ENCODE data around the gene PTPN11. TPM values are rescaled to one million over a fixed set of nuclear protein-coding genes. Genes with fewer than 3 reads are reported as not detected.

The PTPN11 gene
- total and polyA plus RNA-seq, 2 of the 8 experiments (the other 6 are each of a cell fraction or from before 2014, with no cell fraction given) = 28.3 to 133 TPM

DNA sequence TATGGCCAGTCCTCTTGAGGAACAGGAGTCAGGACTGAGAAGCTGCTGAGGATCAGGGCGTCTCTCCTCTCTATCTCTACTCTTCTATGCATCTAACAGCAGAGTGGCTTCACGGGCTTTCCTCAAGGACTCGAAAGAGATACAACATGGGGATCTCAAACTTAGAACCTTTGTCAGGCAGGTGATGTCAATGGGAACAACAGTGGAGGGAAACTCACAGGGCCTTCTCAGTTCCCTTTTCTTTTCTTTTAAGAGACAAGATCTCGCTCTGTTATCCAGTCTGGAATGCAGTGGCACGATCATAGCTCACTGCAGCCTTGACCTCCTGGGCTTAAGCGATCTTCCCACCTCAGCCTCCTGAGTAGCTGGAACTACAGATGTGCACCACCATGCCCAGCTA lies 127.6 kb downstream of the PTPN11 start:
- no peak overlapping the region for H3K14ac ChIP-seq (ENCODE audit: insufficient read length)
- H4K5ac ChIP-seq (ENCODE audit: insufficient read length, low read depth, low read length) = no peak overlapping the region
- 82% methylated on average over 6 of the region's 6 CpGs; no CpG with 5 or more reads in 1 of the 2 experiments for WGBS, 2 experiments (ENCODE audit: extremely low coverage in 1 of 2, insufficient coverage in 1 of 2, insufficient read length in 1 of 2, insufficient replicate concordance in 2 of 2, low coverage in 1 of 2, low lambda C conversion rate in 2 of 2, missing lambda C conversion rate in 1 of 2)
- DNase-seq (ENCODE audit: low read depth in 1 of 2, low spot score in 2 of 2) (no peak), FAIRE-seq (no peak)
- no peak overlapping the region for H2BK12ac ChIP-seq (ENCODE audit: low read depth, low read length)
- no peak overlapping the region for H2AK5ac ChIP-seq (ENCODE audit: low read depth, low read length)
- H3K23ac ChIP-seq (ENCODE audit: insufficient read length) = no peak overlapping the region
- H3K23me2 ChIP-seq (ENCODE audit: low read depth, low read length) = no peaks in the 10 kb centered on the region
- CTCF ChIA-PET (ENCODE audit: partially characterized antibody) = interaction anchor here (0.7 kb wide), 1 partner anchor 93 kb away, joined by 3 read pairs; no protein-coding TSS in a partner anchor
- no peaks in the 10 kb centered on the region for H3K4me1 ChIP-seq (replicated peaks in 1 of 4; ENCODE audit: control insufficient read depth in 3 of 4, insufficient read depth in 4 of 4, low read length in 3 of 4)
- POLR2A ChIA-PET (ENCODE audit: partially characterized antibody) = interaction anchor here (1.0 kb wide), 1 partner anchor 27 kb away, joined by 4 read pairs; no protein-coding TSS in a partner anchor
- no peaks in the 10 kb centered on the region for H3K79me1 ChIP-seq (ENCODE audit: low read depth, low read length)
- H3K27me3 ChIP-seq (replicated peaks in 1 of 4; ENCODE audit: control insufficient read depth in 3 of 4, extremely low read depth in 1 of 4, insufficient read depth in 3 of 4, low read length in 3 of 4) = no peaks in the 10 kb centered on the region
- no peaks in the 10 kb centered on the region for H3K79me2 ChIP-seq (ENCODE audit: control insufficient read depth in 1 of 2, insufficient read depth in 2 of 2, low read length in 2 of 2)
- no peak overlapping the region for H2AFZ ChIP-seq (ENCODE audit: low read length)
- H4K91ac ChIP-seq (replicated peaks; ENCODE audit: insufficient read length, low read length) = no peak overlapping the region
- no peak overlapping the region for H2BK120ac ChIP-seq (replicated peaks; ENCODE audit: low read depth, low read length)
- no peaks in the 10 kb centered on the region for H3K36me3 ChIP-seq (ENCODE audit: control insufficient read depth in 2 of 4, insufficient read depth in 4 of 4, low read length in 3 of 4)
- no peak overlapping the region for H2BK15ac ChIP-seq (ENCODE audit: low read length)
- H4K20me1 ChIP-seq (replicated peaks in 1 of 2; ENCODE audit: control insufficient read depth in 1 of 2, insufficient read depth in 2 of 2, low read length in 2 of 2) = no peaks in the 10 kb centered on the region
- no peaks in the 10 kb centered on the region for H3K9me3 ChIP-seq (ENCODE audit: insufficient read depth in 2 of 2, low read depth in 1 of 2, low read length in 1 of 2)
- no peak overlapping the region for H3K27ac ChIP-seq (ENCODE audit: low read depth, low read length)
- no peak overlapping the region for H4K8ac ChIP-seq (ENCODE audit: extremely low read depth, insufficient read depth, low read length)
- no peak overlapping the region for H3K18ac ChIP-seq (ENCODE audit: extremely low read depth, low read length)
- no peak overlapping the region for H3K4me2 ChIP-seq (ENCODE audit: insufficient read depth in 1 of 2, low read depth in 2 of 2, low read length in 2 of 2)
- H3K4ac ChIP-seq (replicated peaks; ENCODE audit: insufficient read length, low read depth, low read length) = no peak overlapping the region
- H3K9ac ChIP-seq (replicated peaks in 1 of 4; ENCODE audit: extremely low read depth in 1 of 4, low read depth in 3 of 4, low read length in 3 of 4) = no peak overlapping the region
- no peak overlapping the region for H3K4me3 ChIP-seq (ENCODE audit: extremely low read depth in 1 of 4, insufficient read depth in 2 of 4, low read depth in 3 of 4, low read length in 4 of 4)
- H2BK5ac ChIP-seq (ENCODE audit: low read depth, low read length) = no peak overlapping the region
- no peak overlapping the region for H3K56ac ChIP-seq (replicated peaks; ENCODE audit: insufficient read length, low read depth, low read length)
- no peak overlapping the region for H2BK20ac ChIP-seq (ENCODE audit: low read length)
- no peak for TF ChIP-seq ASH2L (IDR thresholded peaks at IDR 0.05; ENCODE audit: low read length)
- TF ChIP-seq ZNF274 (IDR thresholded peaks at IDR 0.05; ENCODE audit: borderline replicate concordance, extremely low read depth, low read length) = no peak
- TF ChIP-seq MAFK (IDR thresholded peaks at IDR 0.05; ENCODE audit: low read depth, low read length) = no peak
- TF ChIP-seq CTBP2 (IDR thresholded peaks at IDR 0.05; ENCODE audit: borderline replicate concordance, insufficient read depth, insufficient read length, low read length) = no peak
- no peak for TF ChIP-seq SP2 (IDR thresholded peaks at IDR 0.05; ENCODE audit: low read length)
- TF ChIP-seq RAD21 (IDR thresholded peaks at IDR 0.05 in 1 of 2, conservative IDR thresholded peaks at IDR 0.05 in 1 of 2; ENCODE audit: low read depth in 2 of 2, low read length in 2 of 2) = no peak
- TF ChIP-seq SIX5 (IDR thresholded peaks at IDR 0.05; ENCODE audit: low read depth, low read length) = no peak
- no peak for TF ChIP-seq RBBP5 (IDR thresholded peaks at IDR 0.05; ENCODE audit: borderline replicate concordance, low read depth, low read length)
- no peak for TF ChIP-seq YY1 (IDR thresholded peaks at IDR 0.05; ENCODE audit: low read depth, low read length)
- TF ChIP-seq TCF12 (IDR thresholded peaks at IDR 0.05; ENCODE audit: low read depth, low read length) = no peak
- no peak for TF ChIP-seq SRF (IDR thresholded peaks at IDR 0.05; ENCODE audit: low read depth, low read length)
- no peak for TF ChIP-seq SAP30 (IDR thresholded peaks at IDR 0.05; ENCODE audit: insufficient read depth, insufficient replicate concordance, low read length)
- TF ChIP-seq RFX5 (IDR thresholded peaks at IDR 0.05; ENCODE audit: borderline replicate concordance, low read depth, low read length) = no peak
- no peak for TF ChIP-seq TBP (IDR thresholded peaks at IDR 0.05; ENCODE audit: low read depth, low read length)
